ENCODE results near the gene LRPAP1. TPM values are rescaled to one million over a fixed set of nuclear protein-coding genes. Genes with fewer than 3 reads are reported as not detected.

LRPAP1 gene, protein sequence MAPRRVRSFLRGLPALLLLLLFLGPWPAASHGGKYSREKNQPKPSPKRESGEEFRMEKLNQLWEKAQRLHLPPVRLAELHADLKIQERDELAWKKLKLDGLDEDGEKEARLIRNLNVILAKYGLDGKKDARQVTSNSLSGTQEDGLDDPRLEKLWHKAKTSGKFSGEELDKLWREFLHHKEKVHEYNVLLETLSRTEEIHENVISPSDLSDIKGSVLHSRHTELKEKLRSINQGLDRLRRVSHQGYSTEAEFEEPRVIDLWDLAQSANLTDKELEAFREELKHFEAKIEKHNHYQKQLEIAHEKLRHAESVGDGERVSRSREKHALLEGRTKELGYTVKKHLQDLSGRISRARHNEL
- total RNA-seq, result 147 and 152 TPM in 2 replicates

DNA sequence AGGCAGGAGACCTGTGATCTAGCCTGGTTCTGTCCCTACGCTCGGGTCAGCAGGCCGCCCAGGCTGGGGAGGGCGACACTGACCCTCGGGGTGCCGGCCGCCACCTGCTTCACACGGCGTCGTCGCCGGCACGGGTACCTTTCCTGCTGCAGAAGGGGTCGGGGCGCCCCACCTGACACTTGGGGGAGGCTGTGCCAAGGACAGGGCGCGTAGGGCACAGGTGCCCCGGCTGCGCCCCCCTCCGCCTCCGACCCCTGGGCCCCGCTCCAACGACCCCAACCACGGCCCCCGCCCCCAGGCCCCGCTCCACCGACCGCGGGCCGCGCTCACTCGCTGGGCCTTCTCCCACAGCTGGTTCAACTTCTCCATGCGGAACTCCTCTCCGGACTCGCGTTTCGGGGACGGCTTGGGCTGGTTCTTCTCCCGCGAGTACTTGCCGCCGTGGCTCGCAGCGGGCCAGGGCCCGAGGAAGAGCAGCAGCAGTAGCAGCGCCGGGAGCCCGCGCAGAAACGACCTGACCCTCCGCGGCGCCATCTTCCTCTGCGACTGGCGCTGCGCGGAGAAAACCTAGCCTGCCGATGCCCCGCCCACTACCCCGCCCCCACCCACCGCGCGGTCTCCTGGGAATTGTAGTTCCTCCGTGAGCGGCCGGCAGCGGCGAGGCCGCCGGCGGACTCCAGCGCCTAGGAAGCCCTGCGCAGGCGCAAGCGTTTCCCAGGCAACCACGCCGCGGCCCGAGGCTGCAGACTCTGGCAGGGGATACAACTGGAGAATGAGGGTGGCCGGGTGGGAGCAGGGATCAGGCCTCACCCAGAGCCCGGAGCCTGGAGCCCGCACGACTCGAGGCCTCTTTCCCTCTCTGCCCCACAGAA, at the start of gene LRPAP1:
Gene LRPAP1, minus strand, starts transcription at position 544 of the 872 bp plus-strand sequence. Its CDS starts 10 bp downstream, at position 534.

DNA sequence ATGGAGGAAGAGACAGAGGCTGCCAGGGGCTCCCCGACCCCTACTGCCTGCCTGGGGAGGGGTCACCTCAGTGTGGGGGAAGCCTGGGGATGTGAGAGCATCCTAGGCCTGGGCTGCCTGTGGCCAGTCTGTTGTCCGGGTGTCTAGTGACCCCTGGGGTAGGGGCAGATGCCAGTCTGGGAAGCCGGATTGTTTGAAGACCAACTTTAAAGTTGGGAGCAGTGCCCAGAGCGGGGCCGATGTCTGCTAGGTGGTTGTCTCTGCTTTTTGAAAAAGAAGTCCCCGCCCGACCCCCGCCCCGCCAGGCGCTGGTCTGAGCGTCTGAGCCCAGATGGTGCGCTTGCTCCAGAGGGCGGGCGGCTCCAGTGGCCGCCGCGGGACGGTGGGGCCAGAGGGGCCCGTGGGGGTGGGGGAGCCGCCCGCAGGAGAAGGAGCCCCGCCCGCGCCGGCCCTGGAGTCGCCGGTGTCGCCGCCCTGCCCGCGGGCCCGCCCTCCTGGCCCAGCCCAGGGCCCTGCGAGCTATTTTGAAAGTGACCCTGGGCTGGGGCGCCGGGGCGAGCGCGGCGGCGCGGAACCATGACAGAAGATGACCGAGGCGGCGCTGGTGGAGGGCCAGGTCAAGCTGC, 69.3 kb downstream of the LRPAP1 start, which contains the start of gene DOK7:
Gene DOK7, plus strand, starts transcription at position 517 of the 626 bp plus-strand sequence. Its CDS starts 70 bp downstream, at position 587.

Other genes with a start within 250 kb of the LRPAP1 start
- gene RGS12, start 239.4 kb downstream of the LRPAP1 start, total RNA-seq, result 55.4 and 70.9 TPM in 2 replicates
- not detected in 2 replicates for gene HGFAC, start 90.5 kb downstream of the LRPAP1 start, total RNA-seq
- gene DOK7, start 69.1 kb downstream of the LRPAP1 start, total RNA-seq, result 3.4 and 3.6 TPM in 2 replicates
- not detected in 2 replicates for gene ADRA2C, start 234.0 kb upstream of the LRPAP1 start, total RNA-seq

Measured in airway epithelial cell (primary cell).